Forelimb muscle (tissue), 1 donor: Measurements from ENCODE around the gene ACO2. TPM values are rescaled to one million over a fixed set of nuclear protein-coding genes. Genes with fewer than 3 reads are reported as not detected.
"Not testable (repeated sequence)": the region's sequence is repeated elsewhere in the genome, so short reads cannot be mapped to it uniquely, and the experiment has no call there.

Experiments
- DNase-seq: peaks from one replicate; pipeline ENCODE4 v3.0.0-alpha.2; 2013; ENCODE audit warnings: low read depth
- polyA plus RNA-seq: library from polyadenylated mRNA; unstranded; fragments of 120-200 nt; gene quantifications from one replicate; pipeline ENCODE4 v1.2.1, GENCODE V29; 2013; ENCODE audit not compliant: insufficient read length

Gene ACO2
- polyA plus RNA-seq, 1 donor = 116 TPM

DNA sequence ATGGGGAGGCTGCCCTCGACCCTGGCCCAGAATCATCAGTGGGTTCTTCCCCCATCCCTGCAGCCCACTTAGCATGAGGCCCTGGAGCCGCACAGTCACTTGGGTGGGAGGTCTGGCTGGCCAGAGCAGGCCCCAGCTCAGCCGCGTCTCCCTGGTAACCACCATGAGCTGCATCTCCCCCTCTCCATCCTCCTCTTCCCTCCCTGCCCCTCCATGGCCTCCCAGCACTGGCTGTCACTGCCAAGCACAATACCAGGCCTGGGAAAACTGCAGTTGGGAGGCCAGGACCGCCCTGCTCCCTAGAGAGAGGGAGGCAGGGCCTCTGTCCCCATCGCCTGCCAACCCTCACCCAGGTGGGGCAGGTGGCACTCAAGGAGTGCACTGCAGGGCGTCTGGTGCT is 99.9 kb downstream of the ACO2 start:
- DNase-seq = no peak

GRCh38 chr22:41570221-41570620 is 101.3 kb downstream of the ACO2 start:
- DNase-seq = no peak

- DNase-seq = no peak
Measured at GRCh38 chr22:41571786-41572185, 102.9 kb downstream of the ACO2 start.

DNA sequence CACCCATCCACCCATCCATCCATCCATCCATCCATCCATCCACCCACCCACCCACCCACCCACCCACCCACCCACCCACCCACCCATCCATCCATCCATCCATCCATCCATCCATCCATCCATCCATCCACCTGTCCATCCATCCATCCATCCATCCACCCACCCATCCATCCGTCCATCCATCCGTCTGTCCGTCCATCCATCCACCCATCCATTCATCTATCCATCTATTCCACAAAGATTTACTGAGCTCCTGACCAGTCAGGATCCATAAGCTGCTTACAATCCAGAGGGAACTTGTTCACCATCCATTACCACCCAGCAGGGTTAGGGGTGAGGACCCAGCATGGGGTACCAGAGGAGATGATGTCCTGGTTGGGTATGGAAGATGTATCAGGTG is 103.4 kb downstream of the ACO2 start:
- DNase-seq = not testable (repeated sequence)

DNA sequence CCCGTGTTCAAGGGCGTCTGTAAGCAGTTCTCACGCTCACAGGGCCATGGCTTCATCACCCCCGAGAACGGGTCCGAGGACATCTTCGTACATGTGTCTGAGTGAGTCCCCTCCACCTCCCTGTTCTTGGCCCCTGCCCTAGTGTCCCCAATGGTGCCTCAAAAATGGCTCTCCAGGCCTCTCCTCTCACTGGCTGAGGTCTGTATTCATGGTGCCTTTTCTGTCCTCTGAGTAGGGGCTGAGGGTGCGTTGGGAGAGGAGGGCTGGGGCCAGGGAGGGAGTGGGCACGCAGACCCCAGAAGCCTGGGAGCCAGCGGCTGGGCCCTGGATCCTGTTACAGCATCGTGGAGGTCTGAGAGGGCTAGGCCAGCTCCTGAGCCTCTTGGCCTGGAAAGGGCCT is 104.8 kb downstream of the ACO2 start:
- DNase-seq = no peak

DNA sequence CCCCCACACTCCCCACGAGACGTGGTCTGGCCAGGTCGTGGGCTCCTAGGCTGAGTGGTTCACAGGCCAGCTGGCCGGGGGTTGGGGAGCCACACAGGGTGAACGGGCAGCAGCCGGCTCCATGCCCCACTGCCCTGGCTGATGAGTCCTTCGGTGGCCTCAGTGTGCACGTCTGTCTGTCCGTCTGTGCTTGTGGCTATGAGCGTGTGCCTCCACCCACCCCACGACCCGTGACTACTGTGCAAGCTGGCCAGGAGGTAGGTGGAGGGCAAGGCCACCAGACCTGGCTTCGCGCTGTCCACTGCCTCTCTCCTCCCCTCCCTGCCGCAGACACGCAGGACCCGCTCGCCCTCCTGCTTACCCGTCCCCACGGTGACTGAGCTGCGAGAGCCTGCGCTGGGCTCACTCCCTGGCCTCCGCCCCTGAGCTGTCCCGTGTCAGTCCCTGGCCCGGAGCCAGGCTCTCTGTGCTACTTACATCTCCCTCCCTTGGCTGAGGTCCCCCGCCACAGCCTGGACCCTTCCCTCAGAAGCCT is 106.0 kb downstream of the ACO2 start:
- DNase-seq = no peak

GRCh38 chr22:41575533-41575932 is 106.6 kb downstream of the ACO2 start:
- DNase-seq = no peak

- no peak for DNase-seq
Measured at GRCh38 chr22:41576877-41577276, 108.0 kb downstream of the ACO2 start.

DNA sequence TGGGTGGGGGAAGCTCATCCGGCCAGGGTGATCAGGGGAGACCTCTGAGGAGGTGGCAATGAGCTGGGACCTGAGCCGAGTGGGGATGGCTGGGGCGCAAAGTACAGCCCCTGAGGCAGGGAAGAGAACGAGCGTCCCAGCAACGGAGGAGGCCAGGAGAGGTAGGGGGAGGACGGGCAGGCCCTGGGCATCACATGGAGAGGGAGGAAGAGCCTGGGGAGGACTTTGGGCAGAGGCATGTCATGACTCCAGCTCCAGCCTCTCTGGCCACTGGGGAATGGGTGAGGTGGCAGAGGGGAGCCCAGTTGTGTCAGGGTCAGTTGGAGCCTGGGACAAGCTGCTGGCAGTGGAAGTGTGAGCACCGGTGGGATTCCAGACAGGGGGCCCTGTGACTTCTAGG is 109.2 kb downstream of the ACO2 start:
- no peak for DNase-seq

Other genes with a start within 250 kb of the ACO2 start
- gene CHADL, start 228.2 kb upstream of the ACO2 start, polyA plus RNA-seq = 4.5 TPM
- gene RANGAP1, start 182.9 kb upstream of the ACO2 start, polyA plus RNA-seq = 27.8 TPM
- 36.5 TPM for gene ZC3H7B, start 167.6 kb upstream of the ACO2 start, polyA plus RNA-seq
- 10.0 TPM for gene TEF, start 87.2 kb upstream of the ACO2 start, polyA plus RNA-seq
- gene TOB2, start 22.3 kb upstream of the ACO2 start, polyA plus RNA-seq = 35.2 TPM
- 37.9 TPM for gene PHF5A, start 425 bp upstream of the ACO2 start, polyA plus RNA-seq
- gene POLR3H, start 75.4 kb downstream of the ACO2 start, polyA plus RNA-seq = 21.6 TPM
- 3.8 TPM for gene CSDC2, start 91.9 kb downstream of the ACO2 start, polyA plus RNA-seq
- gene PMM1, start 120.7 kb downstream of the ACO2 start, polyA plus RNA-seq = 23.2 TPM
- gene DESI1, start 151.9 kb downstream of the ACO2 start, polyA plus RNA-seq = 20.2 TPM
- gene XRCC6, start 152.2 kb downstream of the ACO2 start, polyA plus RNA-seq = 213 TPM
- gene SNU13, start 219.8 kb downstream of the ACO2 start, polyA plus RNA-seq = 114 TPM
- 0.68 TPM for gene MEI1, start 230.4 kb downstream of the ACO2 start, polyA plus RNA-seq